AG20443 (cell line): Measurements from ENCODE around the gene ENOX1.
A peak's percentile ranks its signal among the peaks of the same experiment; 100 is the strongest.

Experiments used
- DNase-seq: peaks from one replicate; pipeline ENCODE4 v3.0.0; 2012; ENCODE audit warnings: low spot score, mixed read lengths

The ENOX1 gene

DNA sequence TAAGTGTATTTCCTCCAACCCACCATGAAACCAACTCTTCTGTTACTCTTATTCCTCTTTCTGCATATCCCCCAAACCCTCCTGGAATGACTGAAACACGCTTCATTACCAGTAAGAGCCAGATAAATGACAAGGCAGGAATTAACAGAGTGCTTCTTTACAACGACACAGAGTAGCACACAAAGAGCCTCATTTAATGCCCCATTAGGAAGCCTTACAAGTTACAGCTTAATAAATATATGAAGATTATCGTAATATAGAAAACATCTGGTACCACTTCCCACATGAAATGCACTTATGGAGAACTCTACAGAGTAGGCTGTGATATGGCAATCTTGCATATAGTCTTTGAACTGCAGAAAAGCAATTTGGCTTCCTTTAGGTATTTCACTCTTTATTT, 116.8 kb downstream of the ENOX1 start:
- DNase-seq, result no peak

DNA sequence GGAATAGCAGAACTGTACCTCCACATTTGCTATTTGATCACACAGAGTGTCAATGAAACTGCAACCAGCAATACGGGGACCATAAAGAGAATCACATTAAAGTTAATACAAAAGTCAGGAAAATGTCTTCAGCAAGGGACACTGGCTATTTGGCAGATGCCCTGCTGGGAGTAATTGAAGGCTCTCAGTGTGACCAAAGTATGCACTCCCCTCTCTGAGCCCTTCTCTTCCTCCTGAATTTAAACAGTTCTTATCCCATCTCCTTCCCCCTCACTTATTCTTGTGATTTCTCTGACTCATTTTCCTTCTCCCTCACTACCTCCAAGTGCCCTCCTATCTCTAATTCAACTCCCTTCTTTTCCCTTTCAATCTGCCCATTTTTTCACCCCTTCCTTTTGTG, 117.7 kb downstream of the ENOX1 start:
- DNase-seq, result no peak

DNA sequence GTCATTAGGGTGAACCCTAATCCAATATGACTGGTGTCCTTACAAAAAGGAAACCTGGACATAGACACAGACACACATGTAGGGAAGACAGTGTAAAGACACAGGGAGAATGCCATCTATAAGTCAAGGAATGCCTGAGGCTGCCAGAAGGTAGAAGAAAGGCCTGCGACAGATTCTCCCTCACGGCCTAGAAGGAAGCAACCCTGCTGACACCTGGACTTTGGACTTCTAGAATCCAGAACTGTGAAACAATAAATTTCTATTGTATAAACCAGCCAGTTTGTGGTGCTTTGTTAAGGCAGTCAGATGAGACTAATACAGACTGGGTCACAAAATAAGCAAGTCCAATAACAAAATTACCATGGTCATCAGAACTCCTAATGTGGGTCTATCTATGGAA, 120.4 kb downstream of the ENOX1 start:
- no peak for DNase-seq

DNA sequence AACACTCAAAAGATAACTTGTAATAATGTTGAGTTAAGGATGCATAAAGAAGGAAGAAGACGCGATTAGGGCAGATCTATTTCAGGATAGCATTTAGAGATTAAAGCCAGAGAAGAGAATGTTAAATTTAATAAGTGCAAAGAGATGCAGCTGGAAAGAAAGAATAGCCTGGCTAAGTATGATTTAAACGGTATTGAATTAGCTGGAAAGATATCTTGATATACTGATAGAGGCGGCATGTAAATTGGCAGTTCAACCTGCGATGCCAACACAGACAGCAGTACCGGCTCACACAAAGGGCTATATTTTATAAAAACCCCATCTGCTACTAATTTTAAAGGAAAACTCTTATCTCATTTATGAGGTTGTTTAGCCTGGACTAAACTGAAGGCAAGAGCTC, 121.4 kb downstream of the ENOX1 start:
- no peak for DNase-seq

DNA sequence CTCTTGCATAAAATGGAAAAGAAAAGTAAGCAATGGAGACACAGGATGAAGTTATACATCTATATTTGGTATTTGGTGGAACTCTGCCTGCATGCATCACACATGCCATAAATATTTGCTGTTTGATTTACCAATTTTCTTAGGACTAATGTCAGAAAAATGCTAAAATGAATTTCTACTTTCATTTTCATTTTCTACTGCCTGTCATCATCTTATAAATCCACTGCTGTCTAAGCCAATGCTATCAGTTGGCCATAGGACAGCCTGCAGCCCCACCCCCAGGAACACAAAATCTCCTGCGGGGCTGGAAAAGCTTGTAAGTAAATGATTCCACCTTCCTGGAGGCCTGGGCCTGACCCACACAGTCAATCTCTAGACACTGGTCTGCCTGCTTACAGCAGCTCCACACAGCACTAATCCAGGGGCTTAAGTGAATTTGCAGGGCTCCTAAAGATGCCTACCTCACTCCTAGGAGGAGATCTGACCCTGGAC, 122.0 kb downstream of the ENOX1 start:
- peak; percentile 52 for DNase-seq

DNA sequence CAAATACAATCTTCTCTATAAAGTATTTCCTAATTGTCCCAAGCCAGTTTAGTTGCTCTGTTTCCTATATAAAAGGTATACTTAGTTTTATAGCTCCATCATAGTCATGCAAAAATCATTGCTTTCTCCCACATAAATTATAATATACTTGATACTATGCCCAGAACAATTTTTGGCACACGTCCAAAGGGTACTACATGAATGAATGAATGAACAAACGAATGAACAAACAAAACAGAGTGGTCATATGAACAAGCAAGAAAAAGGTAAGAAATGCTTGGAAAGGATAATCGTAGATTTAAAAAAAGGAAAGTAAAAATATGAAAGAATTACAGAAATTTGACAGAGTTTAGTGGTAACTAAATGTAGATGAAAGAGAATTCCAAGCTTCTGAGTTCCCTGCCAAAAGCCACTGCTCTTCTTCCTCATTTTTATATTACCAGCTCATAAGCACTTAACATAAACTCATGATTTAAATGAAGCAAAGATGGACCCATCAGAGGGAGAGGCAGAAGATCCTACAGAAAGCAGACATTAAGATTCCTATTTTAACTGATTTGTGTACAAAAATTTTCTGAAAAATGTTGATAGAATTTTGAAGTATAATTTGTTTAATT, 123.2 kb downstream of the ENOX1 start:
- peak; percentile 10 for DNase-seq

DNA sequence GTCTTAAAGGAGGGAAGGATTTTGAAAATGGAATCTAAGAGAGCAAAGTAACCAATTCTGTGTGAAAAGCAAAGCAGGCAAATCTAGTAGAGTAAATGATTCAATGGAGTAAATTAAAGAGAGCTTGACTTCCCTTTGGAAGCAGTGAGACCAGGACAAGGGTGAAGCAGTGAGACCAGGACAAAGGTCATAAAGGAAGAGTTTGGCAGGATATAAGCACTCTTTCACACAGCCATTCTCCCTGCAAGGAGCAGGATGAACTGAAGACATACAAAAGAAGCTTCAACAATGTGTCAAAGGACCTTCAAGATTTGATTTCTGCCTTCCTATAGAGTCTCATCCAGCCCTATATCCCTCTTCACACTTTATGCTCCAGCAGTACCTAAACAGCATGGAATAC, 123.8 kb downstream of the ENOX1 start:
- no peak for DNase-seq

DNA sequence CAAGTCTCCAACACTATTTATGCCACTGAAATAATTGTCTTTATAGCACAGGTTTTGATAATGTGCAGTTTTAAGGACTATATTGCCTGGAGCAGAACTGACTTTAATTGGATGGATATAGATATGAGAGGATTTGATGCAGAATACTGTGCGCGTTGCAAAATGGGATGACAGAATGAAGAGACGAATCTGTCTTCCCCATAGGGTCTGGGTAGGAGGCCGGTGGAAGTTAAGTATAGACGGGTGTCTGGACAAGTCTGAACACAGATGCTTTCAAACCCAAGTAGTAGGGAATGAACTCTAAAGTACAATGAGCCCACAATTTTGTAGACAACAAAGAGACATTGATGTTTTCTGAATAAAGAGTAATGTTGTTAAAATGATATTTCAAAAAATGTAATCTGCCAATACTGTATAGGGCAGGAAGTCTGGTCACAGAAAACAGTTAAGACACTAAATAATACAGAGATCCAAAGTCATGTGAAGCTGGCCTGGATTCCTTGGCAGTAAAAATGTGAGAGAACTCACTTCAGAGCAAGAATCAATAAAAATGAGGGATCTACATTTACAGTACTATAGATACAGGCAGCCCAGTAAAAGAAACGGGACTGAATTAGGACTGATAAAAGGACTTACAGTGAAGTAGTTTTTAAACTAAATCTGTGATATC, 125.5 kb downstream of the ENOX1 start:
- no peak for DNase-seq

DNA sequence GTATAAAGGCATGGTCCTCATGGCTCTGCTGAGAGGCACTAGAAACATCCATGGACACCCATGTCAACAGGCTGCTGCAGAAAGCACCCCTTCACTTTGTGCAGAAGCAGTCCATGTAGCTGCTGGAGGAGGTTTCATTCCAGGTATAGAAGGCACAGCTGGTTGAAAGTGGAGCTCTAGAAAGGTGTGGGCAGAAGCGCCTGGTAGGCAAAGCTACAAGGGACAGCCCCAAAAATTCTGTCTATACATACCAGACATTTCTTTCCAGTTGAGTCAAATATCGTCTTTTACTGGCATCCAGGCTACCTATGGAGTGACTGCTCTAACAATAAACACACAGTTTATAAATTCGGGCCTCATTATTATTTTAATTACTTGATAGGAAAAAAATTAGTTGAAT, 129.3 kb downstream of the ENOX1 start:
- no peak for DNase-seq

DNA sequence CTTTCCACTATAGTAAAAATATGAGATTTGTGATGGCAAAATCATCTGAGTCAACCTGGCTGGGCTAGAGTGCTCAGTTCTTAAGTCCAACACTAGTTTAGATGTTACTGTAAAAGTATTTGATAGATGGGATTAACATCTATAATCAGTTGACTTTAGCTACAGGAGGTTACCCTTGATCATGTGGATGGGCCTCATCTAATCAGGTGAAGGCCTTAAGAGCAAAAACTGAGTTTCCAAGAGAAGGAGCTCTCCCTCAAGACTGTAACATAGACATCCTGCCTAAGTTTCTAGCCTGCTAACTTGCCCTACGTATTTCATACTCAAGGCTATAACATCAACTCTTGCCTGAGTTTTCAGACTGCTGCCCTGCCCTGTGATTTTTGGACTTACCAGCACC, 132.8 kb downstream of the ENOX1 start:
- no peak for DNase-seq

DNA sequence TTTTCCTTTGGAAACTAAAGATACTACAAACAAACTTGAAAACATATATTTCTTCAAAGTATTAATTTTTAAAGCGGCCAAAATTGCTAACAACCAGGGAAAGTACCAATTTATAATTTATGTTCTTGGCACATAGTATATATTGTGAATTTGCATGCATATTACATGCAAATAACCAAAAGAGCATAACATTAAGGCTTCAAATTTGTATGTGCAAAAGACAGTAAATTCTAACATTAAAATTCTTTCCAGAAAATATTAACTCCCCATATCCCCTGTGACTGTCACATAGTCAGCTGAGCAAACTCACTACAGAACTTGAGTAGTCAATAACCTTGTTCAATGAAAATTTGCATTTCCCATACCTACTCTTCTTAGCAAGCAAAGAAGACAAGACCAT, 133.4 kb downstream of the ENOX1 start:
- DNase-seq, result no peak

DNA sequence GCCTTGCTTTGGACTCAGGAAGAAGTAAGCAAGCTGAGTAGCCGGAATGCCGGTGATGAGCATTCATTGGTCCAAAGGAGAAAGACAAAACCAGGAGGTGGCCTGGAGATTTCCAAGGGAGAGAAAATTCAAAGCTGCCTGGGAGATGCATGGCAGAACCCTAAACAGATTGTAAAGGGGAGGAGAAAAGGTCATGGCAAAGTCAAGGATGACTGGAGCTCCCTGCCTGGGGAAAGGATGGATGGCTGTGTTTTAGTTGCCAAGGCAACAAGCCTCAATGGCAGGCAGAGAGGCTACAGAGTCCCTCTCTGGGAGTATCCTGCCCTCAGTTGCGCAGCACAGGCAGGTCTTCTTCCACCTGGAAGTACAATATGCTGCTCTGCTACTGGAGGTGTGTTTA, 134.0 kb downstream of the ENOX1 start:
- DNase-seq, result no peak

DNA sequence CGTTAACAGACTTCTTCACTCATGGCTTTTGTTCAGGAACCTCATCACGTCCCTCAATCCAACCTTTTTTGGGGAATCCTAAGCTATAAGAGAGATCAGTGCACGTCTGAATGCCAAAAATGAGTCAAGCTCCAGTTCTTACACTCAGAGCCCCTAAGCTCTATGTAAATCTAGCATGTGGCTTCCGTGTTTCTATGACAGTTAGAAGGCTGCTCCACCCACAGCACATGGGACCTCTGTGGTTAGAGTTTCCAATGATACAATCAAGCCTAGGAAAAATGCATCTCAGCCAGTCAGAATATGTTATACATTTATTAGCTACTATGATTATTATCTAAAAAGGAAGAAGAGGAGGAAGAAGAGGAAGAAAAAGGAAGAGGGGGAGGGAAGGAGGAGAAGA, 135.9 kb downstream of the ENOX1 start:
- no peak for DNase-seq

DNA sequence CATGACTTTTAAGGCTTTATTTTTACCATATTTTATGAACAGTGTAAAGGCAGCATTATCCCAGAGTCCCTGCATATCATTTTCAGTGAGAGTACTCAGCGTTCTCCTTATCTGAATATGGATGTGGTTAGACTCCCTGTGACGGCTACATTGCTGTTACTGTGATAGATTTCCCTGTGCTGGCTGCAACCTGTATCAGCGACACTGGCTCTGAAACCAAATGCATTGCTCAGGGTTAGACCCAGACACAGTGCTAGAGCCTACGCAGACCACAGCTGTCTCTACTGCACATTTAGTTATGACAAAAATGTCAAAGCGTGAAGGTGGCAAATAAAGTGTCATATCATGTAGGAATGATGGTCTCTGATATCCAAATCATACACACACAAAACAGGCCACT, 138.0 kb downstream of the ENOX1 start:
- DNase-seq, result no peak

DNA sequence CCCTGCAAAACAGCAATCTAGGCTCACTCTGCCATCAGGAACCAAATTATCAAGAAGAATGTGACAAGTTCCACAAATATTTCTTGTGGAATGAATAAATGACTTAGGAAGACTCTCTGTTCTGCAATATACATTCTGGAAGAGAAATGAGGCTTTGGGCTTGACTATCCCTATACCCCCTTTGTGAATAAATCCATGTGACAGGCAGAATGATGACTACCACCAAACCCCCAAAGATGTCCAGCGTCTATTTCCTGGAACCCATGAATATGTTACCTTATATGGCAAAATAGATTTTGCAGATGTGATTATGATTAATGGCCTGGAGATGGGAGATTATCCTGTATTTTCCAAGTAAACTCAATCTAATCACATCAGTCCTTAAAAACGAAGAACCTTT, 139.3 kb downstream of the ENOX1 start:
- DNase-seq, result no peak

DNA sequence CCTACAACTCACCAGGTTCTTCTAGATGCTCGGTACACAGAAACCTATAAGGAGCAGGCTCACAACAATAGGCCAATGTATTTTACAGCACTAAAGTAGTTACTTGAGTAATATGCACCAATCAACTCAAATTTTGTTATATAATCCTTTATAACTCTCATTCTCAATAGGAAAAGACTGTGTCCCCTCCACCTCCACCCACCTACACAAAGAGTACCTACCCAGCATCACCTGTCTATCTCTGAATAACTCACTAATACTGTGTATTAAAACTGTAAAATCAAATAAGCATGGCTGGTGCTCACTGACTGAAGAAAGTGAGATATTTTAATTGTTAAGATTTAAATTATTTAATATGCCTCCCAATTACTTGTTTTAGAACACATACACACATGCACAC, 146.3 kb downstream of the ENOX1 start:
- DNase-seq, result no peak

DNA sequence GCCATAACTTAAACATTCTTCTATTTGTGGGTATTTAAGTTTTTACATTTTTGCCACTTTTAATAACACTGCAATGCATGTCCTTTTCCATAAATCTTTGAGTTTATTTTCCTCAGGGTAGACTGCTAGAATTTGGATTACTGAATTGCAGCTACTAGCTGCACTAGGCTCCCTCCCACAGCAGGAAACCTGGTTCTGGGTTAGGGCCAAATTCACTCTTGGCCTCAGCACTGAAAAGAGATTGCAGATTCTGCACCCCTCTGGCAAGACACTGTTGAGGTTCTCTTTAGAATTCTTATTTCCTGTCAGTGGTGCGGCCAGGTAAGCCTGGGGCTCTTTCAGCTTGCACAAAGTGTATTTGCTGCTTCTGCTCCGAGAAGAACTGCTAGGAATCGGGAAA, 155.7 kb downstream of the ENOX1 start:
- DNase-seq, result no peak

DNA sequence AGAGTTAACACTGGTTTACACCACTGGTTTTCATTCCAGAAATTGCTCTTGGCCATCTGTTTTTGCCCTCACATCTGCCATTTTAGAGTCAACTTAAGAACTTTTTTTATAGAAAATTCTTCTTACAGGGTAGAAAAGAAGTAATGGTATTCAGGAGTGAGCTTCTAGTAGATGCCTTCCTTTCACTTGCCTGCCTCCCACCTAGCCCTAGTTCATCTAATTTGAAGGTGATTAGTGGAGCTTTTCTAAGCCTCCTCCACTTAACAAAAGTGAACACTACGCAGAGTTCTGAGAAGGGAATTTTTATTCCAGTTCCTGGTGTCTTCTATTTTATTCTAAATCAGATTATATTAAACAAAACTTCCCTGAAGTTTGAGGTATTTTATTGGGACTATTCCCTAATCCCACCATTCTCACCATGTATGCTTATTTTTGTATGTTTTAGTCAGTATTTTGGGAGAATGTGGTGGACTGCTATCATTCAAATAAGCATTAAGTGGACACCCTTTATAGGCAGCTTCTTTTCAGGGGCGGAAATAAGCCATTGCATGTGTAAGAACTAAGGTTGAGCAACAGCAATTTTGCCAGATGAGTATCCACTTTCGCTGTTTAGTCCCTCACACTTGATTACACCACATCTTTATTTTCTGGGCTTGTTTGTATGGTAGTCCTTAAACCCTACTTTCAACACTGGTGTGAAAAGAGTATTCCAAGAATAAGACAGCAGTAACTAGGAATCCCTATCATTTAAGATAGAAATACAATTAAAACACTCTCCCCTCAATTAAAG, 156.9 kb downstream of the ENOX1 start:
- no peak for DNase-seq

DNA sequence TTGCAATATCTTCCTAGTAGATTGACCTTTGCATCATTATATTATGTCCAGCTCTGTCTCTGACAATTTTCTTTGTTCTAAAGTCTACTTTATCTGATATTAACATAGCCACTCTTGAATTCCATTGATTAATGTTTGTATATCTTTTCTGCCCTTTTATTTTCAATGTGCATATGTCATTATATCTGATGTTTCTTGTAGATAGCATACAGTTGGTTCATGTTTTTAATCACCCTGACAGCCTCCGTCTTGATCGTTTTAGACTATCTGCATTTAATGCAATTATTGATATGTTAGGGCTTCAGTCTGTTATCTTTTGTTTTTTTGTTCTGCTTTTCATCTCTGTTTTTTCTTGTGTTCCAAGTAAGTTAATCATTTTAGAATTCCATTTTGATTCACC, 159.8 kb downstream of the ENOX1 start:
- no peak for DNase-seq

DNA sequence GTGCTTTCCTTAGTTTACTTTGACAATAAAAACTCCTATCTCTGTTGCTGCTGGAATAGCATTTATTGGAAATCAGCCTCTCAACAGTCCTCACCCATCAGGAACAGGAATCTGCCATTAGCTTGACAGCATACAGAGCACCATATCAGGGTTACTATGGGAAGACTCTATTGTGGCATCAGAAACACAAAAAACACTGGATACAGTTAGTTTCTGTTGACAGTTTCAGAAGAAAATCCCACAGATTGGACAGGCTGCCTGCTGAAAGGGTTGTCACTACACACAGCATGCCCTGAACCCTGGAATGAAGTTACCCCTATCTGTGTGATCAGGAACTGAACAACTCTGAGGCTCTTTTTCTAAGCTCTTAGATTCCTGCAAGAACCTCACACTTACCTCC, 172.7 kb downstream of the ENOX1 start:
- DNase-seq, result no peak

DNA sequence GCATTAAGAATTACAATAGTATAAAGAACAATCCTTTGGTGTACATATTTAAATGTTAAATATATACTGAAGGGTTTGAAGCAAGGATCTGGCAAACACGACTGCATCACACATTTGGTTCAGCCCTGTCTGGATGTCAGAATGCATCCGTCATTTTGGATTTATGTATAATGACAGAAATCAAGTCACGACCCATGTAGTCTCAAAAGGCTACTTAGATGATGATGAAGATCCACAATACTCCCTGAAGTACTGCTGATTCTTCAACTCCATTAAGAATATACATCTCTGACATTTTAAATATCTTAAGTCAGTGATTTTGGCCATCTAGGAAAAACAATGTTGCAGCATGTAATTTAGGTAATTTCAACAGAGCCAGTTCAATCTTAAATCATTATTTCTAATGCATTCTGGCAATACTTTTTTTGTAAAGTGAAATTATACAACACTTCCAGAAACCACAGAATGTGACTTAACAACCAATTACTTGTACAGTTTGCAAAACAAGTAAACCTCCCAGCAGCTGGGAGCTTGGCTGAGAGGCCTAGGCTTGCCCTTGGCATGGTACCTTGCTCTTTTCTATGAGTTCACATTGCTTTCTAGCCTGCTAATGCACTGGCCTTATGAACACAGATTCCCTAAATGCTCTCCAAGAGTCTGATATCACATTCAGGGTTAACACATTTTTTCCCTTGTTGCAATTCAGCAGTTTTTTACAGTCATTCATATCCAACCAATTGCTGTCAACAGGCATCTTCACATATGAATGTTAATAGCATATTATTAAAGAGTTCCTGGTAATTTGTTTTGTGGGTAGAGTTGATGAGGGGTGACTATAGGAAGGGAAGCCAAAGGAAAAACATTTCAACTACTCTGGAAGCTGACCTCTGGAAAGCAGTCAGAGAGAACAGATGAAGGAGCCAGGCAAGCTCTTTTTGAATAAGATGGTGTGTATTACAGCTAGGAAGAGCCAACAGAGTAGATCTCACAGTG, 175.2 kb downstream of the ENOX1 start:
- no peak for DNase-seq
